HL-60 (cell line): ENCODE data around the gene CLTB.

Experiments used
- GABPA ChIP-seq: IDR thresholded peaks from 2 replicates; pipeline ENCODE4 v1.6.1; 2012; ENCODE audit warnings: low read depth
- SPI1 ChIP-seq: IDR thresholded peaks from 2 replicates; pipeline ENCODE4 v1.6.1; 2012; ENCODE audit warnings: low read depth, mild to moderate bottlenecking, borderline replicate concordance
- TF ChIP-seq, protein P1 (sequence below): IDR thresholded peaks from one replicate; pipeline ENCODE4 v1.5.1; 2011; ENCODE audit warnings: low read length, control low read depth, inconsistent platforms; ENCODE audit not compliant: insufficient read depth

DNA sequence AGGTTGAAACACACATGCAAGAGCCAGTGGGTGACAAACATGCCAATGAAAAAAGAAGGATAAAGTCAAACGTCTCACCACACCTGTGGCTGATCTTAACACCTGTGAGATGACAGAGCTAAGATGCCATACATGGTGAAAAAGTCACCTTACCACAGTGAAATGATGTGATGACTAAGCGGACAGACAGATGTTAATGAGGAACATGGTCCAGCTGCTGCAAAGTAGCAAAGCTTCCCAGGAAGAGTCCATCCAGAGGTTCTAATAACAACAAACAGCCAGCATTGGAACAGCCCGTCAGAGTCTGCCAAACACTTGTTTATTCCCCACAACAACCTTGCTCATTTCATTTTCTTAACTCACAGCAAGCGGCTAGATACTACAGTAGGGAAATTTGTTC, 56.7 kb downstream of the CLTB start:
- TF ChIP-seq, protein P1, sequence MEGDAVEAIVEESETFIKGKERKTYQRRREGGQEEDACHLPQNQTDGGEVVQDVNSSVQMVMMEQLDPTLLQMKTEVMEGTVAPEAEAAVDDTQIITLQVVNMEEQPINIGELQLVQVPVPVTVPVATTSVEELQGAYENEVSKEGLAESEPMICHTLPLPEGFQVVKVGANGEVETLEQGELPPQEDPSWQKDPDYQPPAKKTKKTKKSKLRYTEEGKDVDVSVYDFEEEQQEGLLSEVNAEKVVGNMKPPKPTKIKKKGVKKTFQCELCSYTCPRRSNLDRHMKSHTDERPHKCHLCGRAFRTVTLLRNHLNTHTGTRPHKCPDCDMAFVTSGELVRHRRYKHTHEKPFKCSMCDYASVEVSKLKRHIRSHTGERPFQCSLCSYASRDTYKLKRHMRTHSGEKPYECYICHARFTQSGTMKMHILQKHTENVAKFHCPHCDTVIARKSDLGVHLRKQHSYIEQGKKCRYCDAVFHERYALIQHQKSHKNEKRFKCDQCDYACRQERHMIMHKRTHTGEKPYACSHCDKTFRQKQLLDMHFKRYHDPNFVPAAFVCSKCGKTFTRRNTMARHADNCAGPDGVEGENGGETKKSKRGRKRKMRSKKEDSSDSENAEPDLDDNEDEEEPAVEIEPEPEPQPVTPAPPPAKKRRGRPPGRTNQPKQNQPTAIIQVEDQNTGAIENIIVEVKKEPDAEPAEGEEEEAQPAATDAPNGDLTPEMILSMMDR = no peak
- TF ChIP-seq GABPA (no peak), SPI1 (no peak)
